ENCODE results near the gene GRID2.

GRCh38 chr4:93183576-93183975 lies 879.8 kb downstream of the GRID2 start:
- no peak for TF ChIP-seq POLR2A (IDR thresholded peaks at IDR 0.05; ENCODE audit: low read length)
- no peak for TF ChIP-seq GATA1 (IDR thresholded peaks at IDR 0.05; ENCODE audit: low read depth, low read length)

Data from erythroblast (primary cell).